ENCODE measurements around the gene RAD51B. TPM values are rescaled to one million over a fixed set of nuclear protein-coding genes. Genes with fewer than 3 reads are reported as not detected.

The RAD51B gene
- total RNA-seq, 1 experiment from 2014 or later, result 16.7 TPM

DNA sequence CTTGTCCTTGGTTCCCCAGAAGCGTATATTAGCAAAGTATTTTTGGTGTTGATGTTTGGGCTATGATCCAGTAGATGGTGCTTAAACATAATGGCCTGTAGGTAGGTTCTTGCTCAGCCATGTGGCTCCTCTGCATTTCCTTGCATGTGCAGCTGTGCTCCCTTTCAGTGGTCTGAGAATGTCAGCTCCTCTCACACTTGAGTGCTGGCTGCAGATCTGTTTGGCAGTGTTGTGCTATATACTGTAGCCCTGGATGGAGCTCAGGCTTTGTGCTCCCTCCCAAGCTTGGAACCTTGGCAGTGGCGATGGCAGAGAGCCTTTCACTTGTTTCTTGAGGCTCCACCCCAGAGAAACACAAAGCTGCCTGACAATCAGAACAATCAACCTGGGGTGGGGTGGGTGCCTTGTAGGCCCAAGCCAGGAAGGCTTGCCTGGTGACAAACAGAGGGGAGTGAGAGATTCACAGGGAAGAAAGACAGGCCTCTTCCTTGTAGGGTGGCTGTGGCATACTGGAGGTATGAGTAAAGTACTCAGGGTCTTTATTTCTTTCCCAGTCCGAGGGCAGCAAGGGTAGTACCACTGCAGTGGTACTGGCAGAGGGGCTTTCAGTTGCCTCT is 255.3 kb downstream of the RAD51B start:
- WGBS (ENCODE audit: extremely low coverage, insufficient read length, low lambda C conversion rate), result no CpG with 5 or more reads among the region's 3 CpGs
- H3K27ac ChIP-seq (ENCODE audit: insufficient read length, low read depth, low read length), result no peak overlapping the region
- H3K4me1 ChIP-seq (ENCODE audit: insufficient read depth, low read length), result no peaks in the 10 kb centered on the region
- H3T11ph ChIP-seq (ENCODE audit: low read length), result no peak overlapping the region
- H4K5ac ChIP-seq (ENCODE audit: insufficient read length, low read depth, low read length), result no peak overlapping the region
- H2BK15ac ChIP-seq (ENCODE audit: low read depth, low read length), result no peak overlapping the region
- H3K18ac ChIP-seq (ENCODE audit: insufficient read length, low read depth, low read length), result no peak overlapping the region
- TF ChIP-seq, protein P1, sequence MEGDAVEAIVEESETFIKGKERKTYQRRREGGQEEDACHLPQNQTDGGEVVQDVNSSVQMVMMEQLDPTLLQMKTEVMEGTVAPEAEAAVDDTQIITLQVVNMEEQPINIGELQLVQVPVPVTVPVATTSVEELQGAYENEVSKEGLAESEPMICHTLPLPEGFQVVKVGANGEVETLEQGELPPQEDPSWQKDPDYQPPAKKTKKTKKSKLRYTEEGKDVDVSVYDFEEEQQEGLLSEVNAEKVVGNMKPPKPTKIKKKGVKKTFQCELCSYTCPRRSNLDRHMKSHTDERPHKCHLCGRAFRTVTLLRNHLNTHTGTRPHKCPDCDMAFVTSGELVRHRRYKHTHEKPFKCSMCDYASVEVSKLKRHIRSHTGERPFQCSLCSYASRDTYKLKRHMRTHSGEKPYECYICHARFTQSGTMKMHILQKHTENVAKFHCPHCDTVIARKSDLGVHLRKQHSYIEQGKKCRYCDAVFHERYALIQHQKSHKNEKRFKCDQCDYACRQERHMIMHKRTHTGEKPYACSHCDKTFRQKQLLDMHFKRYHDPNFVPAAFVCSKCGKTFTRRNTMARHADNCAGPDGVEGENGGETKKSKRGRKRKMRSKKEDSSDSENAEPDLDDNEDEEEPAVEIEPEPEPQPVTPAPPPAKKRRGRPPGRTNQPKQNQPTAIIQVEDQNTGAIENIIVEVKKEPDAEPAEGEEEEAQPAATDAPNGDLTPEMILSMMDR (conservative IDR thresholded peaks at IDR 0.05), result no peak
- no peaks in the 10 kb centered on the region for H3K79me2 ChIP-seq (ENCODE audit: insufficient read depth, low read length)
- no peak overlapping the region for H4K91ac ChIP-seq (ENCODE audit: insufficient read length, low read depth, low read length)
- no peaks in the 10 kb centered on the region for H3K27me3 ChIP-seq (ENCODE audit: insufficient read depth, low read length)
- no peaks in the 10 kb centered on the region for H3K27me3 Mint-ChIP-seq (ENCODE audit: low read depth)
- peaks cover 16 to 28% of the 10 kb centered on the region in 2 experiments; a peak in 4 of 5 replicates for H3K9me3 Mint-ChIP-seq
- H2AFZ ChIP-seq (ENCODE audit: low read length), result no peak overlapping the region
- no peak overlapping the region for H2BK120ac ChIP-seq (ENCODE audit: low read depth, low read length, poor library complexity, severe bottlenecking)
- H2AK5ac ChIP-seq (ENCODE audit: insufficient read length, low read length), result no peak overlapping the region
- H3K4me1 Mint-ChIP-seq, result peaks cover 18 to 22% of the 10 kb centered on the region in 2 experiments
- H3K56ac ChIP-seq (ENCODE audit: insufficient read length, low read depth, low read length), result no peak overlapping the region
- no peak overlapping the region for H4K8ac ChIP-seq (replicated peaks; ENCODE audit: insufficient read length, low read depth, low read length)
- no peak overlapping the region for H3K14ac ChIP-seq (ENCODE audit: insufficient read depth, low read length)
- DNase-seq, result no peak
- H3K79me1 ChIP-seq (ENCODE audit: insufficient read depth, low read depth, low read length, poor library complexity, severe bottlenecking), result no peaks in the 10 kb centered on the region
- no peak overlapping the region for H2BK12ac ChIP-seq (ENCODE audit: insufficient read length, low read depth, low read length)
- H3K9ac ChIP-seq (ENCODE audit: extremely low read depth, insufficient read length, low read length), result no peak overlapping the region
- no peak overlapping the region for H3K4me3 Mint-ChIP-seq
- H3K36me3 Mint-ChIP-seq (ENCODE audit: insufficient read depth in 1 of 3, low read depth in 3 of 3), result peaks cover 11 to 28% (median 17%) of the 10 kb centered on the region in 3 experiments
- H3K9me3 ChIP-seq (ENCODE audit: control insufficient read depth, low read depth, low read length), result no peaks in the 10 kb centered on the region
- H2BK5ac ChIP-seq (ENCODE audit: insufficient read length, low read length), result no peak overlapping the region
- H3K23me2 ChIP-seq (ENCODE audit: insufficient read length, low read depth, low read length, poor library complexity, severe bottlenecking), result no peaks in the 10 kb centered on the region
- no peaks in the 10 kb centered on the region for H4K20me1 ChIP-seq (ENCODE audit: control insufficient read depth, insufficient read depth, insufficient read length)
- no peak overlapping the region for H3K23ac ChIP-seq (ENCODE audit: insufficient read length, low read depth, low read length)
- H2BK20ac ChIP-seq (ENCODE audit: low read depth, low read length, poor library complexity, severe bottlenecking), result no peak overlapping the region
- H3K4ac ChIP-seq (ENCODE audit: low read depth, low read length), result no peak overlapping the region
- H3K27ac Mint-ChIP-seq, result peak overlapping the region in 2 of 3 experiments; percentile 59 to 91; a peak in 3 of 7 replicates
- H3K4me2 ChIP-seq (ENCODE audit: insufficient read depth, insufficient read length, low read length), result no peak overlapping the region
